HG03460 (cell line): Measurements from ENCODE around the gene WIPF1.

Experiments used
- ATAC-seq: cut with Tn5 transposase; IDR thresholded peaks from one replicate; pipeline ENCODE4 v1.9.1; 2021; ENCODE audit not compliant: unreplicated experiment

Gene WIPF1

GRCh38 chr2:174546519-174547506, 50.8 kb downstream of the WIPF1 start:
- peak; percentile 74 for ATAC-seq

GRCh38 chr2:174545240-174545639, 52.4 kb downstream of the WIPF1 start:
- no peak for ATAC-seq

GRCh38 chr2:174544802-174545201, 52.8 kb downstream of the WIPF1 start:
- ATAC-seq: no peak

GRCh38 chr2:174544156-174544555, 53.4 kb downstream of the WIPF1 start:
- no peak for ATAC-seq

- no peak for ATAC-seq
Observed at GRCh38 chr2:174540893-174541292, 56.7 kb downstream of the WIPF1 start.

GRCh38 chr2:174535757-174536703, 61.6 kb downstream of the WIPF1 start:
- no peak for ATAC-seq

- no peak for ATAC-seq
Observed at GRCh38 chr2:174535083-174535482, 62.5 kb downstream of the WIPF1 start.

GRCh38 chr2:174529916-174530315, 67.7 kb downstream of the WIPF1 start:
- ATAC-seq: no peak

- ATAC-seq: no peak
Observed at GRCh38 chr2:174527959-174528358, 69.6 kb downstream of the WIPF1 start.

- no peak for ATAC-seq
Observed at GRCh38 chr2:174527101-174527721, 70.4 kb downstream of the WIPF1 start.

GRCh38 chr2:174524527-174524926, 73.1 kb downstream of the WIPF1 start:
- no peak for ATAC-seq

GRCh38 chr2:174522553-174522952, 75.1 kb downstream of the WIPF1 start:
- ATAC-seq: no peak

GRCh38 chr2:174518395-174518794, 79.2 kb downstream of the WIPF1 start:
- no peak for ATAC-seq

GRCh38 chr2:174516501-174517378, 80.9 kb downstream of the WIPF1 start:
- ATAC-seq: no peak

GRCh38 chr2:174512345-174512744, 85.3 kb downstream of the WIPF1 start:
- no peak for ATAC-seq

- no peak for ATAC-seq
Observed at GRCh38 chr2:174511580-174512260, 85.9 kb downstream of the WIPF1 start.

GRCh38 chr2:174510583-174511189, 86.9 kb downstream of the WIPF1 start:
- ATAC-seq: no peak
